Kasumi-1 (cell line): ENCODE measurements around the gene GPR152.

ENCODE experiments used
- DNase-seq, 2 experiments: peaks; one replicate each; lab custom pipeline; 2025; lab: John Stamatoyannopoulos, UW

GPR152 gene, protein sequence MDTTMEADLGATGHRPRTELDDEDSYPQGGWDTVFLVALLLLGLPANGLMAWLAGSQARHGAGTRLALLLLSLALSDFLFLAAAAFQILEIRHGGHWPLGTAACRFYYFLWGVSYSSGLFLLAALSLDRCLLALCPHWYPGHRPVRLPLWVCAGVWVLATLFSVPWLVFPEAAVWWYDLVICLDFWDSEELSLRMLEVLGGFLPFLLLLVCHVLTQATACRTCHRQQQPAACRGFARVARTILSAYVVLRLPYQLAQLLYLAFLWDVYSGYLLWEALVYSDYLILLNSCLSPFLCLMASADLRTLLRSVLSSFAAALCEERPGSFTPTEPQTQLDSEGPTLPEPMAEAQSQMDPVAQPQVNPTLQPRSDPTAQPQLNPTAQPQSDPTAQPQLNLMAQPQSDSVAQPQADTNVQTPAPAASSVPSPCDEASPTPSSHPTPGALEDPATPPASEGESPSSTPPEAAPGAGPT

DNA sequence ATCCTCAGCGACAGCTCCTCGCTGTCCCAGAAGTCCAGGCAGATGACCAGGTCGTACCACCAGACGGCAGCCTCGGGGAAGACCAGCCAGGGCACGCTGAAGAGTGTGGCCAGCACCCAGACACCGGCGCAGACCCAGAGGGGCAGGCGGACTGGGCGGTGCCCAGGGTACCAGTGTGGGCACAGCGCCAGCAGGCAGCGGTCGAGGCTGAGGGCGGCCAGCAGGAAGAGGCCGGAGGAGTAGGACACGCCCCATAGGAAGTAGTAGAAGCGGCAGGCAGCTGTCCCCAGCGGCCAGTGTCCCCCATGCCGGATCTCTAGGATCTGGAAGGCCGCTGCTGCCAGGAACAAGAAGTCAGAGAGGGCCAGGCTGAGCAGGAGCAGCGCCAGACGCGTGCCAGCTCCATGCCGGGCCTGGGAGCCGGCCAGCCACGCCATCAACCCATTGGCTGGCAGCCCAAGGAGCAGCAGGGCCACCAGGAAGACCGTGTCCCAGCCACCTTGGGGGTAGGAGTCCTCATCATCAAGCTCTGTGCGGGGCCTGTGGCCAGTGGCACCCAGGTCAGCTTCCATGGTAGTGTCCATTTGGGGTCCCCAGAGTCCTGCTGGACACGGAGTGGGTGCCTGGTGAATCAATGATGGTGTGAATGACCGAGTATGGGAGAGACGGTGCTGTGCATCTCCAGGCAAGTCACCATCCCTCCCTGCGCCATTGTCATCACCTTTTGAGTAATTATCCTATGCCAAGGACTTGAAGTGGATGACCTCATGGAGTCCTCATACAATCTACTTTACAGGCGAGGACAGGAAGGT, at the start of gene GPR152:
TSS of gene GPR152 (minus strand) at position 589 of the 812 bp plus-strand sequence. CDS start at position 584, 5 bp downstream.
- DNase-seq, result no peak

DNA sequence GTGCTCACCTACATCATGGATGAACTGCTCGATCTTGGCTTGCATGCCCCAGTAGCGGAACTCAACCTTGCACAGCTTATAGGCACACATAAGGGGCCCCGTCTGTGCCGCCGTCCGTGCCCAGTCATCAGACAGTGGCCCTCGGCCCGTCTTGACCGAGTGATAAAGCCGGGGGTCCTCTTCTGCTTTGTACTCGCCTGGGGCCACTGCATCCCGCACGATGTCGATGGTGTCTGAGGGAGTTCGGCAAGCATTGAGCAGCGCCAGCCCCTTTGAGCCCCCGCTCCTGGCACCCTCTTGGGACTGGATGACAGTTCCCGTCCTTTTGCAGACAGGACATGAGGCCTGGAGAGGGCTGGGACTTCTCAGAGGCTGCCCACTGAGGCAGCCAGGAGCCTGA, 49.3 kb upstream of the GPR152 start:
- no peak for DNase-seq

DNA sequence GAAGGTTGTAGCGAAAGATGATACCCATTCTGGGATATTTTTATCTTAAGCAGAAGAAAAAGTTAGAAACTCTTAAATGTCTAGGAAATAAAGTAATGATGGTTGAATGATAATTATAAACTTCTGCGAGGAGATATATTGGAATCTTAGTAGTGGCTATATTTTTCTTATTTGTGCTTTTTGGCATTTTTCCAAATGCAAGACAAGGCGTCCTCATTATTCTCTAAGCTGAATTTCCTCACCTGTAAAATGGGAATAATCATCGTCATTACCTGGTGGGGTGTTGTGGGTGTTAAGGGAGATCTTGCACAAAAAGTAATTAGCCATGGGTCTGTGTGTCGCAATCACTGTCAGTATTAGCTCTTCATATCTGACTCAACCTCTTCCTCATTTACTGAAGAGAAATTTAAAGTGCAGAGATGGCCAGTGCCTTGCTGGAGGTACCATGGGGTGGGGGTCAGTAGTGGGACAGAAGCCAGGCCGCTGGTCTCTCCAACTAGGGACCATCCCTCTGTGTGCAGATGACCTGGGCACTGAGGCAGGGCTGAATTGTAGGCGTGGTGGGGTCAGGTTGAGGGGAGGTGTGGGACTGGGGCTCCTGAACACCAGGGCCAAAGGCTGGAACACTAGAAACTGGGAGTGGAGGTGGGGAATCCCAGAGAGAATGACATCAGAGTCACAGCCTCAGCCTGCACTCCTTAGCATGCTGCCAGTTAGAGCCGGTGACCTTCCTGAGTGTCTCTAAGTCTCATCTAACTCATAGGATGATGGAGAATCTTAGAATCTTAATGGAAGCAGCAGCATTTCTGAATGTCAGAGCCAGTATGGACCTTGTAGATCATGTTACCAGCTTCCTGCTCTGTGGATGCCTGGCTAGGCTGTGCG, 48.5 kb upstream of the GPR152 start:
- DNase-seq, result no peak

DNA sequence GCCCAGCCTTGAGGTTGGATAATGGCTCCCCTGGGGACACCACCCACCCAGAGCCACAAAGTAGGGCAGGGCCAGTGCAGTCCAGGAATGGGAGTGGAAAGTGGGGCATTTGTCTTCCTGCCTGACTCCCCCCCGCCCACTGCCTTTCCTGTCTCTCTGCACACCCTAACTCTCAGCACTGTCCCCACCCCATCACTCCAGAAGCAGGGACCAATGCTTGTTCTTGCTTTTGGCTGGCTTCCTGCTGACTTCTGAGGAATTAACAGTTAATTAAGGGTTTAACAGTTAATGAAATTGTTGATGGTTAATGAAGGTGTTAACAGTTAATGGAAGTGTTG, 47.9 kb upstream of the GPR152 start:
- no peak for DNase-seq

DNA sequence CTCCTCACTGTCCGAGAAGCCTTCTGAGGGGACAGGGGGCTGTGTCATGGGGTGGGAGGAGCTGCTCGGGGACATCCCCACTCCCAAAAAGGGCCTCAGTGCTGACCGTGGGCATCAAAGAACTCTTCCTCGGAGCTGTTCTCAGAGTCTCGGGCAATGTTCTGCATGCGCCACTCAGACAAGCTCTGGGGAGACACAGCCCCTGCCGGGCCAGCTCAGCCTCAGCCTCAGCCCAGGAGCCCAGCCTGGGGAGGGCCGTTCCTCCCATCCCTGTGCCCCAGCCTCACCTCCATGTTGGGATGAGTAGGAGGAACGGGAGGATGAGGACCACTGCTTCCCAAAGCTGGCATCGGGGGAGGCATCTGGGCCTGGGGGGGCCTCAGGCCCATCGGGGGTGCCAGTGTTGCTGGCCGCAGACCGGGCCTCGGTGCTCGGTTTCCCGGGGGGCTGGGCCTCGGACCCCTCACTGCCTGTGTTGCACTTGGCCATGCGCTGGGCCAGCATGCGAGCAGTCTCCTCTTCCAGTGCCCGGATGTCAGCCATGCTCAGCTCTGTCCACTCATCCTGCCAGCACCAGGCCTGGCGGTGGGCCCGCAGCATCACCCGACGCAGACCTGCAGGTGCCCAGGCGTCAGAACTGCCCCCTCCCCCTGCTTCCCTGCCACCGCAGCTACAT, 47.4 kb upstream of the GPR152 start:
- DNase-seq, result no peak

DNA sequence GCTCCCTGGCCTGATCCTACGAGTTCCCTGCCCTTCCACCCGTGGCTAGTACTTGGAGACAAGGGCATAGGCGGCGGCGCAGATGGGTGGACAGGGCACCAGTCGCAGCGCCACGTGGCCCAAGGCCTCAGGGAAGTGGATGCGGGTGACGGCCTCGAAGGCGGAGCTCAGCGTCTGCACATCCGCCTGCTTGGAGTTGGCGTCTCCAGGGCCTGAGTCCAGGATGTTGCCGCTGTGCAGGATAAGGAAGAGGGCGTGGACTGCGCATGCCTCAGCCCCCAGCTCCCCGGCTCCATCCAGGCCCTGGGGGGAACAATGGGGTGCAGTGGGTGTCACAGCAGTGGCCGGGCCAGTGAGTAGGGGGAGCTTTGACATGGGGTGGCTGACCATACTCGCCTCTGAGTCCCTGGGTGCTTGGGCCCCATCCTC, 46.0 kb upstream of the GPR152 start:
- DNase-seq, result no peak

DNA sequence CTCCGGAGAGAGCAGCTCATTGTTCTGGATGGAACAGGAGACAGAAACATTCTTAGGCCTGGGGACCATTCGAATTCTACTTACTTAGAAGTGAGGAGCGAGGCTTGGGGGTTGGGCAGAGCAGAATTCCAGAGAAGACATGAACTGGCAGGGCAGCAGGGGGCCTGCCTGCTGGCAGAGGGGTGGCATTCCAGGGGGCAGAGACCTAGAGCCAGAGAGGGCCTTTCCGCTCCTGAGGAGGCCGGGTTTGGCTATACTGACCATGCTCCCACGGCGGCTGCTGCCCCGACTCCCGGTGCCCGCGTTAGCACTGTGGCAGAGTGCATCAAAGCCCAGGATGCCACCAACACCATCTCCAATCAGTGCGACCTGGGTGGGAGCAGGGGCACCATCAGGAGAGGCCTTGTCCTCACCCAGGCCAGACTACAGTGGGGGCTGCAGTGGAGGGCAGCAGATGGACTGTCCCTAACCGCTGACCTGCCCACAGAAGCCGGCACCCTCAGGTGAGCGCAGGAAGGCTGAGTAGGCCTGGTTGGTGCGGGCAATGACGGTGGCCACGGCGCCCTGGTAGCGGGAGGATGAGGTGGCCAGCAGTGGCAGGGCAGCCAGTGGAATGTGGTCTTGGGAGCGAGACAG, 45.2 kb upstream of the GPR152 start:
- no peak for DNase-seq

DNA sequence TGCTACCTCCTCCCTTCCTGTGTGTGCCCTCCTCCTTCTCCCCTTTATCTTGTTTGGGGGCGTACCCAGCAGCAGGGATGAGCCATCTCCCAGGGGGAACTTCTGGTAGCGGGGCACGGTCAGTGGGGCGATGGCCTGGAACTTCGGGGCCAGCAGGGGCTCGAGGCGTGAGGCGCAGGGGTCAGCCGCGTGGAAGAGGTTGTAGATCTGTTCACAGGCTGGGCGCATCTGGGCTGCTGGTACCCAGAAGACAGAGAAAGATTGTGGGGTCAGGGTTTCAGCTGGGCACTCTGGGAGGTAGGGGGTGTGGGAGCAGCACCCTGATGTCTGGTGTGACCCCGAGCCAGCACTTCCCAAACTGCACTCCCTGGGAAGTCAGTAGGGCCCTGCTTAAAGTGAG, 43.6 kb upstream of the GPR152 start:
- DNase-seq, result no peak

DNA sequence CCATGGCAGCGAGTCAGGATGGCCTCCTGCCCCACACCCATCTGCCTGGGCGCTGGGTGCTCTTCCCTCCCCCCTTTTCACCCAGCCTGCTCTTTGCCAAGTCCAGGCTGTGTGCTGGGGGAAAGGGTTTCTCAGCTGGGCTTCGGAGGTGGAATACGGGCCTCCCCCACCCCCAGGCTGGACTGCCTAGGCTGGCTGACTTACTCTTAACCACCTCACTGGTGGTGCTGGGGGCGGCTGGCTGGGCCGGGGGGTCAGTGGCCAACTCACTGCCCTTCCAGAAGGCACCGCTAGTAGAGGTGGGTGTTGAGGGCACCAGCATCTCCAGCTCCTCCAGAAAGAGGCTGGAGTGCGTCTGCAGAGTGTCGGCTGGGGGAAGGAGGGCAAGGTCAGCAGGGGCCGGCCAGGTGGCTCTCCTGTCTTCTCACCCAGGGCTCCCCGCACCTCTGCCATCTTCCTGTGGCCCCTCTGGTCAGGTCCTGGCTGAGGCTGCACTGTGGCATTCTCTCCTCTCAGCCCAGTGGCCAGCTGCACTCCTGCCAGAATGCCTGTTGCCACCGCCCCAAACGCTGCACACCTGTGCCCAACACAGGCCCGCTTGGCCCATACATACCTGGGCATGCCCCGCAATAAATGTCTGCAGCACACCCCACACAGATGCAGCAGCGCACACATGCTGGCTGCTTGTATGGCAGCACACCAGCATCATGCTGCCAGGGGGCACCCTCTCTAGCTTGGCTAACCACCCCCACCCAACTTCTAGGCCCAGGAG, 42.9 kb upstream of the GPR152 start:
- DNase-seq, result no peak

DNA sequence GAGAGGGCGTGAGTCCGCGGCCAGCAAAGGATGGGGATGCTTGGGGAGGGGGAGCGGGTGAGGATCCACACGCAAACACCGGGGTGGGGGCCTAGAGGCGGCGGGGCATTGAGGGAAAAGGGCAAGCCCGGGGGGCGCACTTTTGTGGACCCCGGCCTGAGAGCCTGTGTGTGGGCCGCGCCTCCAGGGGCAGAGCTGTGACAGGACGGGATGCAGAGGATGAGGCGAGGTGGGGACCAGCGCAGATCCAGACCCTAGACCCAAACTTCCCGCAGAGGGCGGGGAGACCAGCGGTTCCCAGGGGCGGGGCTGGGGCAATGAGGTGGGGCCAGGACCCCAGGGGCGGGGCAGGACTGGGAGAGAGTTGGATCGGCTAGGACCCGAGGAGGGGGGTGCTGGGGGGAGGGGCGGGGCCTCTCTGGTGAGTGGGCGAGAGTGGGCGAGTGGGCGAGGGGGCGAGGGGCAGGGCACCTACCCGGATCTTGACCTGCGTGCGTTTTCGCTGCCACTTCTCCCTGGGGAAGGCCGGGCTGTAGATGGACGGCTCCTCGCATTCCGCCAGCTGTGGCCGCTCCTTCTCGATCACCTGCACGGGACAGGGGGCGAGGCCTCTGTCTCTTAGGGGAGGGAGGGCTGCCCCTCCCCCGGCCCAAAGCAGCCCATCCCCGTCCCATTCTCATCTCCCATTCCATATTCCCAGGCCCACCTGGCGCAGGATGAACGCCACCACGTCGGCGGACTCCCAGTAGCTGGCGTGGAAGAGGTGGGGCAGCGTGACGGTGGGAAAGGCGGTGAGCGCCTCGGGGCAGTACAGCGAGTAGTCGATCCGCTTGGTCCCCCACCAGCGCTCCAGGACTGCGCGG, 42.1 kb upstream of the GPR152 start:
- DNase-seq, result no peak

DNA sequence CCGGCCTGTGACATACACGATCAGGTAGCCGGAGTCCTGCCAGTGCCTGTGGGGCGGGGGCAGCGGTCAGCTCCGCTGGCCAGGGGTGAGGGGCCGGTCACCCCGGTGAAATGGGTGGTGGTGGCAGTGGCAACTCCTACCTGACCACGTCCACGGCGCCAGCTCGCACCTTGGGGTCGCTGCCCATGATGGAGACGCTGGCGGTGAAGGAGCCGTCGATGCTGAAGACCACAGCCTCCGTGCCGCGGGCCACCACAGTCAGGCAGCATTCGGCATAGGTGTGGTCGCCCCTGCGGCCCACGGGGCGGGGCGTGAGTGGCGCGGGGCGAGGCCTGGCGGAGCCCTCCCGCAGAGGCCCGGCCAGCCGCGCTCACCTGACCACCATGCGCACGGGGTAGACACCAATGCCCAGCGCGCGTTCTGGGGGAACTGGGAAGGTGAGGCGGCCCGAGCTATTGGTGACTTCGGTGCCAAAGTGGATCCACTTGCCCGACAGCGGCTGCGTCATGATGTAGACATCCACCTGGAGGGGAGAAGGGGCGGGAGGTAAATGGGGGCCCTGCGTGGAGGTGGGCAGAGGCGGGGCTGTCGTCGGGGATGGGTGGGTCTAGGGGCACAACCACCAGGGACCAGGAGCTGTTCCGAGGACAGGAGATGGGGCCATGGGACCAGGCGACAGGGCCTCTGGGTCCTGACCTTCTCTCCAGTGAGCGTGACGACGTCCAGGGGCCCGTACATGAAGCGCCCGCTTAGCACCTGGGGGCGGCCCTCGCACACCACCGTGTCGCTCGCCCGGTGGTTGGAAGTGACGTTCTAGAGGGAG, 41.2 kb upstream of the GPR152 start:
- DNase-seq, result no peak

DNA sequence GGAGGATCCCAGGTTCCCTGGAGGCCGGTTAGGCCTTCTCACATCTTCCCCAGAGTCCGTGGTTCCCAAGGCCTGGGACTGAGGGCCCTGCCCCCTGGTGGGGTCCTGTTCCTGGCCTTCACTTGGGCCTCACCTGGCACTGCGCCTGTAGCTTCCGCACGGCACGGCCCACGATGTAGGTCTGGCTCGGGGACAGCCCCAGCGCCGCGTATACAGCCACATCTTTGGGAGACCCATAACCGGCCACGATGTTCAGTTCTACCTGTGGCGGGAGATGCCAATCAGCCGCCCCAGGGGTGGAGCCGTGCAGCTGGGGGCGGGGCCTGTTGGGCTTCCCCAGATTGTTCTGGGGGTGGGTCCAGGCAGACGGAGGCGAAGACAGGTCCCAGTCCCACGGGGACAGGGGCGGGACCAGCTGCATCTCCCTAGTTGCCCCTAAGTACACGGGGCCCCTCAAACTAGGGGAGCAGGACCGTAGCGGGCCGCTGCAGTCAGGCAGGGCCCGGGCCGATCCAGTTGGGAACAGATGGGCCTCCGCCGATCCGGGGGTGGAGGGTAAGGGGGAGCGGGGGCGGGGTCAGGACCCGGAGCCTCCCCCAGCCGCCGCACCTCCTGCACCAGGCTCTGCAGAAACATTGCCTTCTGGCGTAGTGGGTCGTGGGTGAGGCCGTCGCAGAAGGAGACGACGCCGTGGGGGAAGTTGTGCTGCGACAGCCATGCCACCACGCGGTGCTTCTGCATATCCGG, 40.4 kb upstream of the GPR152 start:
- no peak for DNase-seq

DNA sequence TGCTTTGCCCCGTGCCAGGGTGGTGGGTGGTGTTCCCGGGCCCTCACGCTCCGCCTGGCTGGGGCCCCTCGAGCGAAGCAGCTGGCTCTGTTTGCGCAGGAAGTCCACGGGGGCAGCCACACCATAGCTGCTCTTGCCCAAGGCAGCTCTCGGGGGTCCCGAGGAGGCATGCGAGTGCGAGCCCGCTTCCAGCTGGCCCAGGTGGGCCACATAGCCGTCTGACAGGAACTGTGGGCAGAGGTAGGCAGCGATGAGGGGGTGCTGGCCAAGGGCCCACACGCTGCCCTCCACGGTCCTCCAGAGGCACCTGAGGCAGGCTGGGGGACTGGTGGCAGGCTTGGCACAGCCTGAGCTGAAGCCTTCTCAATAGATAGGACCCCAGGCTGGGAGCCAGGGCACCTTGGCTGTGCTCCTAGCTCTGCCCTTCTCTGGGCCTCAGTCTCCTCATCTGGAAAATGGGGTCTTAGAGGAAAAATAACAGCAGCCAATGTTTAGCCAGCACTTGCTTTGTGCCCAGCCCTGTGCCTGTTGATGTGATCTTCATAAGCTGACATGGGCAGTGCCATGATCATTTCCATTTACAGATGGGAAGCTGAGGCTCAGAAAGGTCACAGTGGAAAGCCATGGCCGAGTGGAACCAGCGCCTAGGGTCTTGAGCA, 39.7 kb upstream of the GPR152 start:
- DNase-seq, result no peak

DNA sequence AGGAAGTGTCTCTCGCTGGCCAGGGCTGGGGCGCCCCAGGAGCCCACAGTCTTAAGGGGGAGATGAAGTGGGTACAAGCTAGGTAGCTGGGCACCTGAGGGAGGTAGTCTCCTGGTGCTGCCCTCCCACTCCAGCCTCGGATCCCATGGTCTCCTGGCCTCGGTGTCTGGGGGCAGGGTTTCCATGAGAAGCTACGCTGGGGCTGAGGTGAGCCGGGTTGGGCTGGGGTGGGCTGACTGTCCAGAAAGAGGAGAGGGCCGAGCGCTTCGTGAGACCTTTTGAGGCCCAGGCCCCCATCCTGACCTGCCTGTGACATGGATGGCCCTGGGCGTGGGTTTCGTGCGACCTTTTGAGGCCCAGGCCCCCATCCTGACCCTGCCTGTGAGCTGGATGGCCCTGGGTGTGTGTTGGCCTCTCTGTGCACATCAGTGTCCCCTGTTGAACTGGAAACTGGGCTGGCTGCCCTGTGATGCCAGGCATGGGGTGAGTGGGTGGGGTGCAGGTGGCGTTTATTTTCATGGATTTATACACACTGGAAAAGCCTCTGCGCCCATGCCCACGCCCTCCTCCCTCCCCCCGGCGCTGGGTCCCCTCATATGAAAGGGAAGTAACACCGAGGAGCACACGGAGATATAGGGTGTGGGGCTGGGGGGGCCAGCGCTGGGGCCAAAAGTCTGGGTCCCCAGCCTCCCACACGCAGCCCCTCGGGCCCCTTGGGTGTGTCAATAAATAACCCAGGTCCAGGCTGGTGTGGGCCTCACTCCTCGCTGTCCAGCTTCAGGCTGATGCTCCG, 38.9 kb upstream of the GPR152 start:
- DNase-seq, result no peak

DNA sequence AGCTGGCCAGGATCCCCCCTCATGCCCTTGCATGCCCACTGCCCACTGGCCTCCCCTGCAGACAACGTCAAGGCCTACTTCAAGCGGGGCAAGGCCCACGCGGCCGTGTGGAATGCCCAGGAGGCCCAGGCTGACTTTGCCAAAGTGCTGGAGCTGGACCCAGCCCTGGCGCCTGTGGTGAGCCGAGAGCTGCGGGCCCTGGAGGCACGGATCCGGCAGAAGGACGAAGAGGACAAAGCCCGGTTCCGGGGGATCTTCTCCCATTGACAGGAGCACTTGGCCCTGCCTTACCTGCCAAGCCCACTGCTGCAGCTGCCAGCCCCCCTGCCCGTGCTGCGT, 38.2 kb upstream of the GPR152 start:
- DNase-seq, result no peak

DNA sequence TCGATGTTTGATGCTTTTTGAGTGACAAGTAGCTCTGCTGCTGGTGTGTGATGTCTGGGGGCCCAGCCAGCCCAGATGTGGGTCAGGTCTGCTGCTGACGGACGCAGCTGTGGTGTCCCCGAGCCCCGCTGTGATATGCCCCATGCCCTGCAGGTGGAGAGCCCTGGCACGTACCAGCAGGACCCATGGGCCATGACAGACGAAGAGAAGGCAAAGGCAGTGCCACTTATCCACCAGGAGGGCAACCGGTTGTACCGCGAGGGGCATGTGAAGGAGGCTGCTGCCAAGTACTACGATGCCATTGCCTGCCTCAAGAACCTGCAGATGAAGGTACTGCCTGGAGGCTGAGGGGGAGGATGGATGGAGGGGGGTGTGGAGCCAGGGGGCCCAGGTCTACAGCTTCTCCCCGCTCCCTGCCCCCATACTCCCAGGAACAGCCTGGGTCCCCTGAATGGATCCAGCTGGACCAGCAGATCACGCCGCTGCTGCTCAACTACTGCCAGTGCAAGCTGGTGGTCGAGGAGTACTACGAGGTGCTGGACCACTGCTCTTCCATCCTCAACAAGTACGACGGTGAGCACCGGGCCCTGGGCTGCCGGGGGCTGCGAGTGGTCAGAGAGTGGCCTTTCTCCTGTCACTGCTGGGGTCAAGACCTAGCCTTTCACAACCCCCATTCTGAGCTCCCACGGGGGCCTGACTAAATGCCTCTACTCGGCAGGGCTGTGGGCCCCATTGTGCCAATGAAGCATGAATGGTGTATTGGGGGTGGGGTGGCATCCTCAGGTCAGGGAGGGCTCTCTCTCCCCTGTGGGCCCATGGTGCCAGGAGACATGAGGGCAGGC, 37.6 kb upstream of the GPR152 start:
- DNase-seq, result no peak
